Mesenchymal stem cell (in vitro differentiated cells and primary cell): ENCODE data around the gene INO80B.
A peak's percentile ranks its signal among the peaks of the same experiment; 100 is the strongest.

Source experiments
- DNase-seq: peaks from one replicate; pipeline ENCODE4 v3.0.0-alpha.2; 2013
- H2AFZ ChIP-seq: one replicate; pipeline ENCODE4 v1.6.1; 2013; ENCODE audit warnings: low read depth, mild to moderate bottlenecking, control low read depth, inconsistent platforms, low read length, moderate library complexity
- H2AK5ac ChIP-seq: 2 replicates; pipeline ENCODE4 v1.6.1; 2013; ENCODE audit warnings: low read length, moderate library complexity, mild to moderate bottlenecking, inconsistent platforms; ENCODE audit not compliant: severe bottlenecking
- H2BK120ac ChIP-seq: one replicate; pipeline ENCODE4 v1.6.1; 2013; ENCODE audit warnings: low read depth, mild to moderate bottlenecking, inconsistent platforms, low read length, moderate library complexity
- H2BK12ac ChIP-seq, 2 experiments: one replicate each; pipeline ENCODE4 v1.6.1; 2013; ENCODE audit warnings: inconsistent platforms in 2 of 2, low read length in 2 of 2, mild to moderate bottlenecking in 2 of 2, moderate library complexity in 2 of 2, control low read depth in 1 of 2
- H2BK15ac ChIP-seq: one replicate; pipeline ENCODE4 v1.6.1; 2013; ENCODE audit warnings: mild to moderate bottlenecking, low read depth, inconsistent platforms; ENCODE audit not compliant: poor library complexity, severe bottlenecking
- H2BK5ac ChIP-seq: 2 replicates; pipeline ENCODE4 v1.6.1; 2013; ENCODE audit warnings: low read depth, mild to moderate bottlenecking, low read length, control low read depth, inconsistent platforms; ENCODE audit not compliant: poor library complexity, severe bottlenecking
- H3K14ac ChIP-seq, 2 experiments: one replicate each; pipeline ENCODE4 v1.6.1; 2013; ENCODE audit warnings: inconsistent platforms in 2 of 2, low read length in 2 of 2, control low read depth in 1 of 2, mild to moderate bottlenecking in 1 of 2, moderate library complexity in 1 of 2
- H3K18ac ChIP-seq, 2 experiments: one replicate each; pipeline ENCODE4 v1.6.1; 2013; ENCODE audit warnings: inconsistent platforms in 2 of 2, low read length in 2 of 2, control low read depth in 1 of 2, low read depth in 1 of 2, mild to moderate bottlenecking in 1 of 2
- H3K23ac ChIP-seq, 2 experiments: one replicate each; pipeline ENCODE4 v1.6.1; 2013; ENCODE audit warnings: inconsistent platforms in 2 of 2, low read length in 2 of 2, mild to moderate bottlenecking in 2 of 2, moderate library complexity in 2 of 2, control low read depth in 1 of 2
- H3K27ac ChIP-seq: 2 replicates; pipeline ENCODE4 v1.5.1; 2013; ENCODE audit warnings: mild to moderate bottlenecking, moderate library complexity, low read length, control low read depth, inconsistent platforms; ENCODE audit not compliant: poor library complexity, severe bottlenecking
- H3K27me3 ChIP-seq, 2 experiments: 2 replicates each; pipeline versions ENCODE4 v1.6.1 to v1.7.0; 2013; ENCODE audit warnings: low read length in 2 of 2, mild to moderate bottlenecking in 2 of 2, moderate library complexity in 2 of 2, control low read depth in 1 of 2, inconsistent platforms in 1 of 2; ENCODE audit not compliant: control insufficient read depth in 1 of 2, insufficient read depth in 1 of 2
- H3K36me3 ChIP-seq, 2 experiments: 2 replicates each; pipeline versions ENCODE4 v1.6.1 to v1.7.0; 2013; ENCODE audit warnings: low read length in 2 of 2, control low read depth in 1 of 2, inconsistent platforms in 1 of 2, low read depth in 1 of 2, mild to moderate bottlenecking in 1 of 2; ENCODE audit not compliant: insufficient read depth in 2 of 2, control insufficient read depth in 1 of 2
- H3K4ac ChIP-seq, 2 experiments: one replicate each; pipeline ENCODE4 v1.6.1; 2013; ENCODE audit warnings: inconsistent platforms in 2 of 2, low read length in 2 of 2, mild to moderate bottlenecking in 2 of 2, moderate library complexity in 2 of 2, control low read depth in 1 of 2, low read depth in 1 of 2
- H3K4me1 ChIP-seq: 2 replicates; pipeline ENCODE4 v1.6.1; 2013; ENCODE audit warnings: low read depth, low read length, control low read depth; ENCODE audit not compliant: control insufficient read depth, insufficient read depth
- H3K4me2 ChIP-seq: 2 replicates; pipeline ENCODE4 v1.6.1; 2013; ENCODE audit warnings: low read length, mild to moderate bottlenecking, inconsistent platforms; ENCODE audit not compliant: poor library complexity, severe bottlenecking
- H3K4me3 ChIP-seq, 2 experiments: 2 replicates each; pipeline versions ENCODE4 v1.5.1 to v1.7.0; 2013; ENCODE audit warnings: low read length in 2 of 2, mild to moderate bottlenecking in 2 of 2, control low read depth in 1 of 2, low read depth in 1 of 2; ENCODE audit not compliant: insufficient read depth in 1 of 2
- H3K79me1 ChIP-seq: replicated peaks from 2 replicates; pipeline ENCODE4 v1.6.1; 2013; ENCODE audit warnings: mild to moderate bottlenecking, control low read depth, low read length, inconsistent platforms; ENCODE audit not compliant: poor library complexity, severe bottlenecking
- H3K9ac ChIP-seq: 2 replicates; pipeline ENCODE4 v1.7.0; 2013; ENCODE audit warnings: mild to moderate bottlenecking, low read length, moderate library complexity
- H3K9me3 ChIP-seq: 2 replicates; pipeline ENCODE4 v1.7.0; 2013; ENCODE audit warnings: mild to moderate bottlenecking, low read length; ENCODE audit not compliant: control insufficient read depth
- H4K8ac ChIP-seq: one replicate; pipeline ENCODE4 v1.6.1; 2013; ENCODE audit warnings: inconsistent platforms, mild to moderate bottlenecking, low read length, moderate library complexity
- H4K91ac ChIP-seq: one replicate; pipeline ENCODE4 v1.6.1; 2013; ENCODE audit warnings: mild to moderate bottlenecking, low read length, inconsistent platforms
- WGBS: methylation state at CpG from one replicate; pipeline ENCODE4 v1.1.7; 2013; ENCODE audit warnings: mixed read lengths; 5-methylcytosine and 5-hydroxymethylcytosine counted together

The INO80B gene

GRCh38 chr2:74505448-74506246 lies 50.8 kb downstream of the INO80B start:
- no peak overlapping the region for H3K23ac ChIP-seq
- WGBS, result 94% methylated on average over 12 of the region's 14 CpGs
- peak overlapping the region; percentile 28 to 60 for H2BK12ac ChIP-seq

GRCh38 chr2:74507145-74507925 lies 52.4 kb downstream of the INO80B start, which contains the start of gene PCGF1:
TSS of gene PCGF1 (minus strand) at chr2:74507695. CDS start at chr2:74507668, 27 bp downstream.
- peak within 1 kb of the TSS; percentile 96 for H3K27ac ChIP-seq
- H3K4me3 ChIP-seq, result peak within 1 kb of the TSS; percentile 80 to 90
- H3K4ac ChIP-seq, result peak within 1 kb of the TSS; percentile 95 to 99
- H3K36me3 ChIP-seq, result peaks cover 15 to 19% of the 10 kb centered on the region in 2 experiments
- H3K4me1 ChIP-seq, result peaks cover 41% of the 10 kb centered on the region
- H3K9ac ChIP-seq, result peak within 1 kb of the TSS; percentile 96
- H2BK12ac ChIP-seq, result peak within 1 kb of the TSS; percentile 23 to 44
- peak within 1 kb of the TSS; percentile 99 for H2BK15ac ChIP-seq
- H4K91ac ChIP-seq, result peak within 1 kb of the TSS; percentile 100
- peak within 1 kb of the TSS; percentile 97 to 99 for H3K18ac ChIP-seq
- peak within 1 kb of the TSS; percentile 25 to 90 for H3K14ac ChIP-seq
- peak within 1 kb of the TSS; percentile 81 for H2AFZ ChIP-seq
- peak within 1 kb of the TSS; percentile 86 for H2BK120ac ChIP-seq
- peak within 1 kb of the TSS; percentile 73 for H2AK5ac ChIP-seq
- DNase-seq, result peak; percentile 97
- peak within 1 kb of the TSS; percentile 49 to 52 for H3K23ac ChIP-seq
- H3K4me2 ChIP-seq, result peak within 1 kb of the TSS; percentile 99
- no peaks in the 10 kb centered on the region for H3K9me3 ChIP-seq
- peak within 1 kb of the TSS; percentile 100 for H4K8ac ChIP-seq
- under 1% methylated on average over 51 of the region's 56 CpGs for WGBS
- H2BK5ac ChIP-seq, result peak within 1 kb of the TSS; percentile 50
- H3K79me1 ChIP-seq, result peaks cover 16% of the 10 kb centered on the region
- peaks cover 21 to 29% of the 10 kb centered on the region in 2 experiments for H3K27me3 ChIP-seq

More at GRCh38 chr2:74505448-74506246, 50.8 kb downstream of the INO80B start:
- H2BK120ac ChIP-seq, result no peak overlapping the region
- H3K9ac ChIP-seq, result peak overlapping the region; percentile 96
- peaks cover 44% of the 10 kb centered on the region for H3K4me1 ChIP-seq
- no peak overlapping the region for H4K91ac ChIP-seq
- H2AK5ac ChIP-seq, result peak overlapping the region; percentile 10
- H2BK5ac ChIP-seq, result no peak overlapping the region
- H2AFZ ChIP-seq, result no peak overlapping the region
- no peak for DNase-seq
- peak overlapping the region; percentile 30 for H3K4me2 ChIP-seq
- H4K8ac ChIP-seq, result peak overlapping the region; percentile 46
- H3K18ac ChIP-seq, result no peak overlapping the region
- H3K27me3 ChIP-seq, result peaks cover 5 to 29% of the 10 kb centered on the region in 2 experiments
- peak overlapping the region in 1 of 2 experiments; percentile 90 for H3K4me3 ChIP-seq
- no peak overlapping the region for H3K27ac ChIP-seq
- H2BK15ac ChIP-seq, result no peak overlapping the region
- H3K9me3 ChIP-seq, result no peaks in the 10 kb centered on the region
- no peak overlapping the region for H3K4ac ChIP-seq
- peaks cover 15 to 19% of the 10 kb centered on the region in 2 experiments for H3K36me3 ChIP-seq
- no peak overlapping the region for H3K14ac ChIP-seq
- H3K79me1 ChIP-seq, result peaks cover 16% of the 10 kb centered on the region
